Measurements from ENCODE around the gene GNAS.
"Not testable (repeated sequence)": the region's sequence is repeated elsewhere in the genome, so short reads cannot be mapped to it uniquely, and the experiment has no call there.

Gene GNAS

GRCh38 chr20:58816957-58817651 is 35.4 kb upstream of the GNAS start:
- Histone ChIP-seq H3K9ac (ENCODE audit: low read length) (no peak overlapping the region), H3K4me1 (ENCODE audit: control insufficient read depth, insufficient read depth, low read length) (no peaks in the 10 kb centered on the region), H3K36me3 (ENCODE audit: control insufficient read depth, insufficient read depth, low read length) (peaks cover 46% of the 10 kb centered on the region), H3K4me3 (ENCODE audit: low read depth, low read length) (no peak overlapping the region), H3K27ac (ENCODE audit: low read depth, low read length) (no peak overlapping the region), H3K9me3 (ENCODE audit: control insufficient read depth, insufficient read depth, low read depth, low read length) (no peaks in the 10 kb centered on the region), H3K27me3 (ENCODE audit: control insufficient read depth, insufficient read depth, low read length) (no peaks in the 10 kb centered on the region)

DNA sequence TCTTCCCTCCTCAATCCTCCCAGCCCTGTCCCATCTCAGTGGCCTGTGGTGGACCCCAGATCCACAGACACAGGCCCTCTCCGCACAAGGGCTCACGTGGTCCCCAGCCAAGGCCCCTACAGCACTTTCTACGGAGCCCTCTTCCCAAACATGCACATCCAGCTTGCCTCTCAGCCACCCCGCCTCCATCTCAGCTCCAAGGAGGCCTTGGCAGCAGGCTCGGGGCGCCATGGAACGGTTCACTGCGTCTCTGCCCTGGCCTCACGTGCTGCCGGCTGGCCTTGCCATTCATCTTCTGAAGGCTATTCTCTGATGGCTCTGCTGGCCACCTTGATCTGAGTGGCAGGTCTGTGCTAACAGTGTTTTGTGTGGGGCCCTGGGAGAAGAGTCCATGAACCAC is 34.8 kb upstream of the GNAS start:
- no peaks in the 10 kb centered on the region for H3K27me3 ChIP-seq (ENCODE audit: control insufficient read depth, insufficient read depth, low read length)

DNA sequence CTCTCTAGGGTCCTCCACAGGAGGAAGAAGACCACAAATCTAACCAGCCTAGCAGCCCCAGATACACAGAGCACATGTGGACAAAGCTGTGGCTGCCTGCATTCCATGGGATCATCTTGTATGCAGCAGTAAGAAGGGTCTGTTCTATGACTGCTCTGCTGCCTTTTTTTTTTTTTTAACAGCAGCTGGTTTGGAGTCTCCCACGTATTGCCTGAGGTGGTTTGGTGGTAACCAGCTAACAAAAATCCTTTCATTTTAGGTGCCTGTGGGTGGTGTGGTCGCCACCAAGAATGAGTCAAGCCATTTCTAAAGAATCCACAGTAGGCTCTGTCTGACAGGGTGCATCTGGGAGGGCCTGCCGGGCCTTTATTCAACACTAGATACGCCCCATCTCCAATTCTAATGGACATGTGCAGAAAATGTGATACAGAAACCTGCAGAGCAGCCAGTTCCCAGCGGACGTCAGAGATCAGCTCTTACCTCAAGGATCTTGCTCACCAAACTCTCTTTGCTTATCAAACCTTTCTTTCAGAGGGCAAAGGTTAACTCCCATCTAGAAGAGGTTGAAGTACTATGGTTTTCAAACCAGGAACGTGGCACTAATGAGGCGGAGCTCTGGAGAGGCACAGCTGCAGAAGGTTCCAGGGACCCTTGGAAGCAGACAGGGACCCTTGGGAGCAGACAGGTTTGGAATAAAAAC is 33.8 kb upstream of the GNAS start:
- Histone ChIP-seq H3K27ac (ENCODE audit: low read depth, low read length) (no peak overlapping the region), H3K4me1 (ENCODE audit: control insufficient read depth, insufficient read depth, low read length) (no peaks in the 10 kb centered on the region), H3K27me3 (ENCODE audit: control insufficient read depth, insufficient read depth, low read length) (no peaks in the 10 kb centered on the region), H3K36me3 (ENCODE audit: control insufficient read depth, insufficient read depth, low read length) (peaks cover 63% of the 10 kb centered on the region), H3K4me3 (ENCODE audit: low read depth, low read length) (no peak overlapping the region), H3K9me3 (ENCODE audit: control insufficient read depth, insufficient read depth, low read depth, low read length) (no peaks in the 10 kb centered on the region), H3K9ac (ENCODE audit: low read length) (no peak overlapping the region)

More for the DNA sequence above, 34.8 kb upstream of the GNAS start:
- peaks cover 53% of the 10 kb centered on the region for H3K36me3 ChIP-seq (ENCODE audit: control insufficient read depth, insufficient read depth, low read length)
- no peak overlapping the region for H3K4me3 ChIP-seq (ENCODE audit: low read depth, low read length)
- no peak overlapping the region for H3K27ac ChIP-seq (ENCODE audit: low read depth, low read length)
- no peak overlapping the region for H3K9ac ChIP-seq (ENCODE audit: low read length)
- no peaks in the 10 kb centered on the region for H3K9me3 ChIP-seq (ENCODE audit: control insufficient read depth, insufficient read depth, low read depth, low read length)
- H3K4me1 ChIP-seq (ENCODE audit: control insufficient read depth, insufficient read depth, low read length), result no peaks in the 10 kb centered on the region

- H3K36me3 ChIP-seq (ENCODE audit: control insufficient read depth, insufficient read depth, low read length), result peaks cover 74% of the 10 kb centered on the region
- H3K27me3 ChIP-seq (ENCODE audit: control insufficient read depth, insufficient read depth, low read length), result no peaks in the 10 kb centered on the region
- no peaks in the 10 kb centered on the region for H3K4me1 ChIP-seq (ENCODE audit: control insufficient read depth, insufficient read depth, low read length)
- no peak overlapping the region for H3K27ac ChIP-seq (ENCODE audit: low read depth, low read length)
- H3K9me3 ChIP-seq (ENCODE audit: control insufficient read depth, insufficient read depth, low read depth, low read length), result no peaks in the 10 kb centered on the region
- H3K9ac ChIP-seq (ENCODE audit: low read length), result no peak overlapping the region
- no peak overlapping the region for H3K4me3 ChIP-seq (ENCODE audit: low read depth, low read length)
Observed at GRCh38 chr20:58819921-58820320, 32.6 kb upstream of the GNAS start.

- H3K9ac ChIP-seq (ENCODE audit: low read length); H3K9me3 ChIP-seq (ENCODE audit: control insufficient read depth, insufficient read depth, low read depth, low read length); H3K4me1 ChIP-seq (ENCODE audit: control insufficient read depth, insufficient read depth, low read length); H3K27me3 ChIP-seq (ENCODE audit: control insufficient read depth, insufficient read depth, low read length); H3K4me3 ChIP-seq (ENCODE audit: low read depth, low read length); H3K27ac ChIP-seq (ENCODE audit: low read depth, low read length): not testable (repeated sequence)
- peaks cover 80% of the 10 kb centered on the region for H3K36me3 ChIP-seq (ENCODE audit: control insufficient read depth, insufficient read depth, low read length)
Observed at GRCh38 chr20:58820515-58820914, 32.0 kb upstream of the GNAS start.

GRCh38 chr20:58822149-58822548 is 30.4 kb upstream of the GNAS start:
- Histone ChIP-seq H3K9ac (ENCODE audit: low read length) (no peak overlapping the region), H3K9me3 (ENCODE audit: control insufficient read depth, insufficient read depth, low read depth, low read length) (no peaks in the 10 kb centered on the region), H3K36me3 (ENCODE audit: control insufficient read depth, insufficient read depth, low read length) (peaks cover 89% of the 10 kb centered on the region), H3K27me3 (ENCODE audit: control insufficient read depth, insufficient read depth, low read length) (no peaks in the 10 kb centered on the region), H3K4me1 (ENCODE audit: control insufficient read depth, insufficient read depth, low read length) (no peaks in the 10 kb centered on the region), H3K27ac (ENCODE audit: low read depth, low read length) (no peak overlapping the region), H3K4me3 (ENCODE audit: low read depth, low read length) (no peak overlapping the region)

- Histone ChIP-seq H3K27me3 (ENCODE audit: control insufficient read depth, insufficient read depth, low read length) (no peaks in the 10 kb centered on the region), H3K36me3 (ENCODE audit: control insufficient read depth, insufficient read depth, low read length) (peaks cover 88% of the 10 kb centered on the region), H3K27ac (ENCODE audit: low read depth, low read length) (no peak overlapping the region), H3K4me1 (ENCODE audit: control insufficient read depth, insufficient read depth, low read length) (no peaks in the 10 kb centered on the region), H3K9me3 (ENCODE audit: control insufficient read depth, insufficient read depth, low read depth, low read length) (no peaks in the 10 kb centered on the region), H3K4me3 (ENCODE audit: low read depth, low read length) (no peak overlapping the region), H3K9ac (ENCODE audit: low read length) (no peak overlapping the region)
Observed at GRCh38 chr20:58822748-58823730, 29.5 kb upstream of the GNAS start.

DNA sequence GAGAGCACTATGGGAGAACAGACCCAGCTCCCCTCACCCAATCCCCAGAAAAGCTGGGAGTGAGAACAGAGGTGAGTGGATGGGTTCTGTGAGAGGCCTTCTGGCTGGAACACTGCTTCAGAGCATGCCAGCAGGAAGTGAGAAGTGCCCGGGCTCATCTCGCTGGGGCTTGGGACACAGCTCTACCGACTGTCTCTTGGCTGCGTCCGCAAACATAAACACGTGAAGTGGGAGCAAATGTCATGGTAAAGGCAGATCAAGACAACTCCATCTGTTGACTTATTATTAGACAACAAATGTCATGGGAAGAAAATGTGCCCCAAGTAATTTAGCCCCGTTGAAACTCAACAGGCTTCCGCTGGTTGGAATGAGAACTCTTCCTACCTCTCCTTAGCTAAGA is 27.7 kb upstream of the GNAS start:
- Histone ChIP-seq H3K9me3 (ENCODE audit: control insufficient read depth, insufficient read depth, low read depth, low read length) (no peaks in the 10 kb centered on the region), H3K4me3 (ENCODE audit: low read depth, low read length) (no peak overlapping the region), H3K27ac (ENCODE audit: low read depth, low read length) (no peak overlapping the region), H3K36me3 (ENCODE audit: control insufficient read depth, insufficient read depth, low read length) (peaks cover 82% of the 10 kb centered on the region), H3K9ac (ENCODE audit: low read length) (no peak overlapping the region), H3K4me1 (ENCODE audit: control insufficient read depth, insufficient read depth, low read length) (no peaks in the 10 kb centered on the region), H3K27me3 (ENCODE audit: control insufficient read depth, insufficient read depth, low read length) (no peaks in the 10 kb centered on the region)

GRCh38 chr20:58825450-58825849 is 27.1 kb upstream of the GNAS start:
- no peaks in the 10 kb centered on the region for H3K4me1 ChIP-seq (ENCODE audit: control insufficient read depth, insufficient read depth, low read length)
- H3K27me3 ChIP-seq (ENCODE audit: control insufficient read depth, insufficient read depth, low read length), result no peaks in the 10 kb centered on the region
- H3K27ac ChIP-seq (ENCODE audit: low read depth, low read length), result no peak overlapping the region
- H3K9me3 ChIP-seq (ENCODE audit: control insufficient read depth, insufficient read depth, low read depth, low read length), result no peaks in the 10 kb centered on the region
- no peak overlapping the region for H3K4me3 ChIP-seq (ENCODE audit: low read depth, low read length)
- peaks cover 81% of the 10 kb centered on the region for H3K36me3 ChIP-seq (ENCODE audit: control insufficient read depth, insufficient read depth, low read length)
- no peak overlapping the region for H3K9ac ChIP-seq (ENCODE audit: low read length)

GRCh38 chr20:58826271-58826670 is 26.2 kb upstream of the GNAS start:
- Histone ChIP-seq H3K9me3 (ENCODE audit: control insufficient read depth, insufficient read depth, low read depth, low read length) (no peaks in the 10 kb centered on the region), H3K9ac (ENCODE audit: low read length) (no peak overlapping the region), H3K4me3 (ENCODE audit: low read depth, low read length) (no peak overlapping the region), H3K27me3 (ENCODE audit: control insufficient read depth, insufficient read depth, low read length) (no peaks in the 10 kb centered on the region), H3K4me1 (ENCODE audit: control insufficient read depth, insufficient read depth, low read length) (no peaks in the 10 kb centered on the region), H3K36me3 (ENCODE audit: control insufficient read depth, insufficient read depth, low read length) (peaks cover 73% of the 10 kb centered on the region), H3K27ac (ENCODE audit: low read depth, low read length) (no peak overlapping the region)

DNA sequence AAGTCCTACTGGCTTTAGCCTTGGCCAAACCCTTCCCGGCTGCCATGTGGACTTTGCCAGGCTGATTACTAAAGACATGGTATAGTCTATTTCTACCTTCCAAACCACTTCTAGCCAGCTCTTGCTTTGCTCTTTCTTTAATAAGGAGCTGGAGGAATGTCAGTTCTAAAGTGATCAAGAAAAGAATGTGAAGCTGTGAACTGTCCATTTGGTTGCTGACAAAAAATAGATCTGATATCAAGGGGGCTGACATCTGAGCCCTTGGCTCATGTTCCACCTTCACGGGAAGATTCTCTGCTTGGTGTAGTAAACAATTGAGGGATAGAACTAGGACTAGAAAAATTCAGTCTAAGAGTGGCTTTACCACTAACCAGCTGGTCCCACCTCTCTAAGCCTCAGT is 24.4 kb upstream of the GNAS start:
- no peak overlapping the region for H3K9ac ChIP-seq (ENCODE audit: low read length)
- H3K4me3 ChIP-seq (ENCODE audit: low read depth, low read length), result no peak overlapping the region
- H3K9me3 ChIP-seq (ENCODE audit: control insufficient read depth, insufficient read depth, low read depth, low read length), result no peaks in the 10 kb centered on the region
- no peak overlapping the region for H3K27ac ChIP-seq (ENCODE audit: low read depth, low read length)
- H3K27me3 ChIP-seq (ENCODE audit: control insufficient read depth, insufficient read depth, low read length), result no peaks in the 10 kb centered on the region
- no peaks in the 10 kb centered on the region for H3K4me1 ChIP-seq (ENCODE audit: control insufficient read depth, insufficient read depth, low read length)
- peaks cover 63% of the 10 kb centered on the region for H3K36me3 ChIP-seq (ENCODE audit: control insufficient read depth, insufficient read depth, low read length)
